Endodermal cell (in vitro differentiated cells): Measurements from ENCODE around the gene SYNJ2BP. TPM values are rescaled to one million over a fixed set of nuclear protein-coding genes. Genes with fewer than 3 reads are reported as not detected.

ENCODE experiments used
- DNase-seq: peaks from one replicate; pipeline ENCODE4 v3.0.0-alpha.2; 2017
- H3K27ac ChIP-seq: 2 replicates; pipeline ENCODE4 v1.5.1; 2013; ENCODE audit warnings: mild to moderate bottlenecking, low read depth, low read length, moderate library complexity
- H3K27me3 ChIP-seq: 2 replicates; pipeline ENCODE4 v1.6.1; 2013; ENCODE audit warnings: mild to moderate bottlenecking, low read length, moderate library complexity; ENCODE audit not compliant: insufficient read depth, control insufficient read depth, poor library complexity, severe bottlenecking
- H3K36me3 ChIP-seq: 2 replicates; pipeline ENCODE4 v1.7.0; 2013; ENCODE audit warnings: mild to moderate bottlenecking, low read length, moderate library complexity; ENCODE audit not compliant: control insufficient read depth, insufficient read depth
- H3K4me1 ChIP-seq: one replicate; pipeline ENCODE4 v1.7.0; 2013; ENCODE audit warnings: low read length; ENCODE audit not compliant: control insufficient read depth, insufficient read depth
- H3K4me3 ChIP-seq: 2 replicates; pipeline ENCODE4 v1.5.1; 2013; ENCODE audit warnings: mild to moderate bottlenecking, low read length, moderate library complexity
- H3K9ac ChIP-seq: 2 replicates; pipeline ENCODE4 v1.6.1; 2013; ENCODE audit warnings: mild to moderate bottlenecking, low read length, moderate library complexity; ENCODE audit not compliant: poor library complexity, severe bottlenecking; ENCODE audit errors: extremely low read depth
- H3K9me3 ChIP-seq: 2 replicates; pipeline ENCODE4 v1.6.1; 2013; ENCODE audit warnings: mild to moderate bottlenecking, low read length, moderate library complexity; ENCODE audit not compliant: control insufficient read depth
- H3K27ac Mint-ChIP-seq: 2 replicates; pipeline ENCODE4 v1.8.0; 2020; ENCODE audit warnings: mixed read lengths
- H3K27me3 Mint-ChIP-seq: 2 replicates; pipeline ENCODE4 v1.8.0; 2021; ENCODE audit warnings: mild to moderate bottlenecking, mixed read lengths; ENCODE audit not compliant: insufficient read depth
- H3K36me3 Mint-ChIP-seq: 2 replicates; pipeline ENCODE4 v1.8.0; 2020; ENCODE audit warnings: low read depth, mixed read lengths
- H3K4me1 Mint-ChIP-seq: 2 replicates; pipeline ENCODE4 v1.8.0; 2020; ENCODE audit warnings: mixed read lengths
- H3K4me3 Mint-ChIP-seq: 2 replicates; pipeline ENCODE4 v1.8.0; 2020; ENCODE audit warnings: mild to moderate bottlenecking, moderate library complexity, mixed read lengths
- H3K9me3 Mint-ChIP-seq: 2 replicates; pipeline ENCODE4 v1.8.0; 2020; ENCODE audit warnings: mild to moderate bottlenecking, mixed read lengths
- CTCF ChIP-seq: fragments of 200-600 bp; sonication (generic); conservative IDR thresholded peaks from 2 replicates; pipeline ENCODE4 v1.5.0; 2021; ENCODE audit warnings: antibody characterized with exemption, mild to moderate bottlenecking
- WGBS, 2 experiments: methylation state at CpG; one replicate each; pipeline versions ENCODE4 v1.1.5 to v1.1.7; 2013; ENCODE audit warnings: missing lambda C conversion rate in 2 of 2, mixed read lengths in 1 of 2; ENCODE audit not compliant: insufficient coverage in 1 of 2, insufficient read length in 1 of 2; 5-methylcytosine and 5-hydroxymethylcytosine counted together
- total RNA-seq, 2 donors: library from RNA; stranded (reverse); fragmentation: NEBNext Ultra II Directional in 1 of 2; extraction: Animal tissue kit (Norgen Biotek cat#: 25700) in 1 of 2; gene quantifications; 2 replicates in 1 of 2; 3 replicates in 1 of 2; pipeline ENCODE4 v1.2.1, GENCODE V29; 2021

SYNJ2BP gene
- total RNA-seq, 2 donors from 2014 or later: 31.0 to 40.6 TPM

GRCh38 chr14:70380824-70381223 lies 36.1 kb downstream of the SYNJ2BP start:
- H3K36me3 ChIP-seq: peaks cover 38% of the 10 kb centered on the region
- H3K36me3 Mint-ChIP-seq: peaks cover 16% of the 10 kb centered on the region
- H3K9me3 Mint-ChIP-seq: no peaks in the 10 kb centered on the region
- no peak overlapping the region for H3K9ac ChIP-seq
- peaks cover 11% of the 10 kb centered on the region for H3K4me1 ChIP-seq
- no peaks in the 10 kb centered on the region for H3K27me3 Mint-ChIP-seq
- no peak overlapping the region for H3K4me3 ChIP-seq
- no peak overlapping the region for H3K27ac Mint-ChIP-seq
- no peaks in the 10 kb centered on the region for H3K27me3 ChIP-seq
- H3K4me1 Mint-ChIP-seq: peaks cover 9% of the 10 kb centered on the region
- no peak overlapping the region for H3K27ac ChIP-seq
- DNase-seq: no peak
- no peak overlapping the region for H3K4me3 Mint-ChIP-seq
- TF ChIP-seq CTCF: no peak
- no peaks in the 10 kb centered on the region for H3K9me3 ChIP-seq

GRCh38 chr14:70378696-70379095 lies 38.2 kb downstream of the SYNJ2BP start:
- H3K27me3 ChIP-seq: no peaks in the 10 kb centered on the region
- H3K27ac ChIP-seq: no peak overlapping the region
- no peak for DNase-seq
- H3K9me3 Mint-ChIP-seq: no peaks in the 10 kb centered on the region
- peak overlapping the region; percentile 53 for H3K4me3 ChIP-seq
- H3K4me3 Mint-ChIP-seq: no peak overlapping the region
- H3K27me3 Mint-ChIP-seq: no peaks in the 10 kb centered on the region
- H3K36me3 ChIP-seq: peaks cover 44% of the 10 kb centered on the region
- WGBS, 2 experiments: 26 to 63% methylated on average over 1 of the region's 1 CpG
- no peak for TF ChIP-seq CTCF
- no peaks in the 10 kb centered on the region for H3K9me3 ChIP-seq
- no peak overlapping the region for H3K27ac Mint-ChIP-seq
- H3K36me3 Mint-ChIP-seq: peaks cover 24% of the 10 kb centered on the region
- H3K4me1 ChIP-seq: peaks cover 11% of the 10 kb centered on the region
- H3K4me1 Mint-ChIP-seq: peaks cover 9% of the 10 kb centered on the region
- H3K9ac ChIP-seq: peak overlapping the region; percentile 52

Other genes starting within 250 kb of the SYNJ2BP start
- under 1 TPM in 1 of 2 donors, not detected in 1; 0.09 TPM for gene SLC8A3, start 228.1 kb downstream of the SYNJ2BP start, total RNA-seq
- 10 to 100 TPM; 61.3 to 62.4 TPM for gene COX16, start 57.4 kb downstream of the SYNJ2BP start, total RNA-seq
- gene ADAM21, start 35.1 kb upstream of the SYNJ2BP start, total RNA-seq: under 1 TPM in 1 of 2 donors, not detected in 1; 0.18 TPM
- gene ADAM20, start 117.9 kb upstream of the SYNJ2BP start, total RNA-seq: 1 to 10 TPM; 1.6 to 1.7 TPM
- gene MED6, start 183.6 kb upstream of the SYNJ2BP start, total RNA-seq: 10 to 100 TPM; 49.1 to 50.7 TPM
- 10 to 100 TPM in 1 of 2 donors, 1 to 10 TPM in 1; 9.4 to 11.6 TPM for gene TTC9, start 224.8 kb upstream of the SYNJ2BP start, total RNA-seq